IMR-90 (cell line): Measurements from ENCODE around the gene ZDHHC18. TPM values are rescaled to one million over a fixed set of nuclear protein-coding genes. Genes with fewer than 3 reads are reported as not detected.

Source experiments
- ATAC-seq: fragments of 200-7000 bp; cut with Tn5 transposase; 2 replicates; pipeline ENCODE4 v1.9.1; 2020; ENCODE audit warnings: low read depth, mild to moderate bottlenecking, moderate library complexity
- BruUV-seq: library from RNA; stranded (reverse); fragments of 400-500 nt; replicated peaks from 2 replicates; lab custom pipeline; 2021; lab: Mats Ljungman, UMichigan
- CTCF ChIA-PET: fragments of 300-600 bp; formaldehyde crosslinking; extraction: SDS; loops from one replicate; lab custom pipeline; 2021; ENCODE audit warnings: antibody characterized with exemption; lab: Yijun Ruan, JAX
- POLR2A ChIA-PET: fragments of 300-600 bp; sonication (Branson Sonifier 250); formaldehyde crosslinking; loops from one replicate; lab custom pipeline; 2022; ENCODE audit warnings: antibody characterized with exemption; ENCODE audit not compliant: unreplicated experiment; lab: Charles Lee
- DNase-seq: peaks from one replicate; pipeline ENCODE4 v3.0.0; 2013
- H2AFZ ChIP-seq: replicated peaks from 2 replicates; pipeline ENCODE3; 2013; ENCODE audit warnings: low read length, mild to moderate bottlenecking; ENCODE audit not compliant: poor library complexity
- H2AK5ac ChIP-seq: 2 replicates; pipeline ENCODE4 v1.6.1; 2013; ENCODE audit warnings: low read depth, low read length, inconsistent platforms
- H2AK9ac ChIP-seq: replicated peaks from 2 replicates; pipeline ENCODE3; 2013; ENCODE audit warnings: mild to moderate bottlenecking, low read depth, low read length, moderate library complexity; ENCODE audit not compliant: poor library complexity
- H2BK120ac ChIP-seq: 2 replicates; pipeline ENCODE4 v1.6.1; 2013; ENCODE audit warnings: low read depth, low read length, inconsistent platforms
- H2BK15ac ChIP-seq: 3 replicates; pipeline ENCODE4 v1.6.1; 2013; ENCODE audit warnings: low read depth, low read length, inconsistent platforms
- H2BK20ac ChIP-seq: 2 replicates; pipeline ENCODE4 v1.6.1; 2013; ENCODE audit warnings: low read depth, mild to moderate bottlenecking, inconsistent platforms, low read length, moderate library complexity
- H2BK5ac ChIP-seq: 2 replicates; pipeline ENCODE4 v1.6.1; 2013; ENCODE audit warnings: mild to moderate bottlenecking, low read depth, low read length, inconsistent platforms; ENCODE audit not compliant: poor library complexity, severe bottlenecking
- H3K14ac ChIP-seq: replicated peaks from 2 replicates; pipeline ENCODE4 v1.6.1; 2013; ENCODE audit warnings: low read depth, low read length, inconsistent platforms
- H3K18ac ChIP-seq: 2 replicates; pipeline ENCODE4 v1.6.1; 2013; ENCODE audit warnings: low read depth, low read length, control low read depth
- H3K23ac ChIP-seq: 2 replicates; pipeline ENCODE4 v1.6.1; 2013; ENCODE audit warnings: low read depth, low read length, inconsistent platforms
- H3K27ac ChIP-seq: 2 replicates; pipeline ENCODE4 v1.5.1; 2013; ENCODE audit warnings: mild to moderate bottlenecking, control low read depth, low read length; ENCODE audit not compliant: insufficient read depth
- H3K27me3 ChIP-seq: 2 replicates; pipeline ENCODE4 v1.6.1; 2013; ENCODE audit warnings: low read length; ENCODE audit not compliant: control insufficient read depth, insufficient read depth
- H3K36me3 ChIP-seq: 2 replicates; pipeline ENCODE4 v1.6.1; 2013; ENCODE audit warnings: low read length, mixed read lengths; ENCODE audit not compliant: control insufficient read depth, insufficient read depth
- H3K4ac ChIP-seq: 2 replicates; pipeline ENCODE4 v1.6.1; 2013; ENCODE audit warnings: low read depth, low read length, inconsistent platforms
- H3K4me1 ChIP-seq: 2 replicates; pipeline ENCODE4 v1.6.1; 2013; ENCODE audit warnings: low read length, mixed read lengths; ENCODE audit not compliant: control insufficient read depth, insufficient read depth
- H3K4me2 ChIP-seq: 2 replicates; pipeline ENCODE4 v1.6.1; 2013; ENCODE audit warnings: low read depth, mild to moderate bottlenecking, control low read depth, low read length, moderate library complexity
- H3K4me3 ChIP-seq: 2 replicates; pipeline ENCODE4 v1.5.1; 2013; ENCODE audit warnings: low read depth, mild to moderate bottlenecking, control low read depth, low read length, moderate library complexity; ENCODE audit not compliant: insufficient read depth
- H3K56ac ChIP-seq: 2 replicates; pipeline ENCODE4 v1.6.1; 2013; ENCODE audit warnings: low read length, inconsistent platforms; ENCODE audit not compliant: insufficient read depth; ENCODE audit errors: extremely low read depth
- H3K79me1 ChIP-seq, 2 experiments: 2 replicates each; pipeline ENCODE4 v1.6.1; 2013; ENCODE audit warnings: low read length in 2 of 2, inconsistent platforms in 1 of 2, low read depth in 1 of 2
- H3K9ac ChIP-seq: 2 replicates; pipeline ENCODE4 v1.6.1; 2013; ENCODE audit warnings: low read depth, low read length, control low read depth
- H3K9me1 ChIP-seq: 2 replicates; pipeline ENCODE4 v1.6.1; 2013; ENCODE audit warnings: low read length, inconsistent platforms; ENCODE audit not compliant: insufficient read depth
- H3K9me3 ChIP-seq: 2 replicates; pipeline ENCODE4 v1.6.1; 2013; ENCODE audit warnings: low read length; ENCODE audit not compliant: control insufficient read depth, insufficient read depth
- H4K20me1 ChIP-seq: 2 replicates; pipeline ENCODE4 v1.6.1; 2013; ENCODE audit warnings: low read length, inconsistent platforms; ENCODE audit not compliant: insufficient read depth
- H4K5ac ChIP-seq: 2 replicates; pipeline ENCODE4 v1.6.1; 2013; ENCODE audit warnings: mild to moderate bottlenecking, low read depth, low read length, control low read depth
- H4K8ac ChIP-seq, 2 experiments: 2 replicates each; pipeline ENCODE4 v1.6.1; 2013; ENCODE audit warnings: low read depth in 2 of 2, low read length in 2 of 2, control low read depth in 1 of 2, inconsistent platforms in 1 of 2
- H4K91ac ChIP-seq: 2 replicates; pipeline ENCODE4 v1.6.1; 2013; ENCODE audit warnings: low read depth, low read length, inconsistent platforms; ENCODE audit not compliant: insufficient read depth
- BHLHE40 ChIP-seq: fragments of 150-350 bp; IDR thresholded peaks from 2 replicates; pipeline ENCODE4 v1.6.1; 2016; ENCODE audit warnings: mild to moderate bottlenecking, low read depth, low read length
- CEBPB ChIP-seq: IDR thresholded peaks from 2 replicates; pipeline ENCODE4 v1.6.1; 2012; ENCODE audit warnings: low read depth, low read length, improper control_type of control experiment
- CHD1 ChIP-seq: IDR thresholded peaks from 2 replicates; pipeline ENCODE4 v1.6.1; 2012; ENCODE audit warnings: low read depth, low read length, improper control_type of control experiment
- FOS ChIP-seq: fragments of 150-350 bp; IDR thresholded peaks from 2 replicates; pipeline ENCODE4 v1.6.1; 2016; ENCODE audit warnings: low read depth, low read length
- MAFK ChIP-seq: IDR thresholded peaks from 2 replicates; pipeline ENCODE4 v1.6.1; 2012; ENCODE audit warnings: low read depth, low read length, improper control_type of control experiment
- MAZ ChIP-seq: IDR thresholded peaks from 2 replicates; pipeline ENCODE4 v1.6.1; 2012; ENCODE audit warnings: low read depth, mild to moderate bottlenecking, low read length, improper control_type of control experiment, moderate library complexity, borderline replicate concordance
- MXI1 ChIP-seq: IDR thresholded peaks from 2 replicates; pipeline ENCODE4 v1.6.1; 2012; ENCODE audit warnings: low read depth, mild to moderate bottlenecking, low read length, moderate library complexity, borderline replicate concordance
- NFE2L2 ChIP-seq: fragments of 150-350 bp; IDR thresholded peaks from 2 replicates; pipeline ENCODE4 v1.6.1; 2016; ENCODE audit warnings: low read depth, mild to moderate bottlenecking, low read length
- POLR2A ChIP-seq: IDR thresholded peaks from 2 replicates; pipeline ENCODE4 v1.6.1; 2012; ENCODE audit warnings: mild to moderate bottlenecking, low read depth, low read length
- RAD21 ChIP-seq: IDR thresholded peaks from 2 replicates; pipeline ENCODE4 v1.6.1; 2012; ENCODE audit warnings: low read length, improper control_type of control experiment
- RCOR1 ChIP-seq: IDR thresholded peaks from 2 replicates; pipeline ENCODE4 v1.6.1; 2012; ENCODE audit warnings: mild to moderate bottlenecking, low read length, improper control_type of control experiment; ENCODE audit not compliant: insufficient replicate concordance
- RFX5 ChIP-seq: IDR thresholded peaks from 2 replicates; pipeline ENCODE4 v1.8.0; 2012; ENCODE audit warnings: low read depth, mild to moderate bottlenecking, low read length, moderate library complexity
- SMC3 ChIP-seq: fragments of 150-350 bp; IDR thresholded peaks from 2 replicates; pipeline ENCODE4 v1.6.1; 2016; ENCODE audit warnings: low read depth, mild to moderate bottlenecking, antibody characterized with exemption, low read length, moderate library complexity
- WGBS, 2 experiments: methylation state at CpG; one replicate each; pipeline versions ENCODE4 v1.1.5 to v1.1.7; 2013; ENCODE audit warnings: missing lambda C conversion rate in 2 of 2; ENCODE audit not compliant: insufficient read length in 1 of 2; ENCODE audit errors: extremely low coverage in 2 of 2; 5-methylcytosine and 5-hydroxymethylcytosine counted together
- dilution Hi-C: fragments of 300-500 bp; cut with HindIII; formaldehyde crosslinking; loops from one replicate; pipeline ENCODE4 v1.14.3; 2018; ENCODE audit warnings: low sequenced_read_pairs; ENCODE audit not compliant: unreplicated experiment
- in situ Hi-C: fragments of 300-500 bp; cut with MboI; formaldehyde crosslinking; loops from 3 replicates; pipeline ENCODE4 v1.14.3; 2019; ENCODE audit warnings: low sequenced_read_pairs, inconsistent platforms, mixed read lengths
- intact Hi-C: fragments of 100-400 bp; cut with micrococcal nuclease; formaldehyde crosslinking; loops from 2 replicates; pipeline ENCODE4 v1.10.0; 2022
- polyA plus RNA-seq, 3 experiments: library from polyadenylated mRNA; depleted of rRNA; stranded (reverse); fragments of >200 nt; gene quantifications; 2 replicates each; pipeline ENCODE4 v1.2.3, GENCODE V29; 2012; ENCODE audit warnings: low replicate concordance in 1 of 3
- total RNA-seq: library from RNA; depleted of rRNA; stranded (reverse); fragments of >200 nt; gene quantifications from 2 replicates; pipeline ENCODE4 v1.2.3, GENCODE V29; 2012
- TF ChIP-seq, protein P1 (sequence below): conservative IDR thresholded peaks from 2 replicates; pipeline ENCODE4 v1.5.1; 2012; ENCODE audit warnings: mild to moderate bottlenecking, low read depth, low read length, improper control_type of control experiment
- TF ChIP-seq, protein P2 (sequence below): fragments of 150-350 bp; IDR thresholded peaks from 2 replicates; pipeline ENCODE4 v1.6.1; 2017; ENCODE audit warnings: mild to moderate bottlenecking, antibody characterized with exemption, low read length, low read depth
- TF ChIP-seq, protein P3 (sequence below): fragments of 150-350 bp; IDR thresholded peaks from 2 replicates; pipeline ENCODE4 v1.6.1; 2016; ENCODE audit warnings: low read depth, mild to moderate bottlenecking, low read length, moderate library complexity, borderline replicate concordance

Gene ZDHHC18
- total and polyA plus RNA-seq, 2 of the 4 experiments (the other 2 are of a cell fraction) = 12.5 to 37.0 TPM

DNA sequence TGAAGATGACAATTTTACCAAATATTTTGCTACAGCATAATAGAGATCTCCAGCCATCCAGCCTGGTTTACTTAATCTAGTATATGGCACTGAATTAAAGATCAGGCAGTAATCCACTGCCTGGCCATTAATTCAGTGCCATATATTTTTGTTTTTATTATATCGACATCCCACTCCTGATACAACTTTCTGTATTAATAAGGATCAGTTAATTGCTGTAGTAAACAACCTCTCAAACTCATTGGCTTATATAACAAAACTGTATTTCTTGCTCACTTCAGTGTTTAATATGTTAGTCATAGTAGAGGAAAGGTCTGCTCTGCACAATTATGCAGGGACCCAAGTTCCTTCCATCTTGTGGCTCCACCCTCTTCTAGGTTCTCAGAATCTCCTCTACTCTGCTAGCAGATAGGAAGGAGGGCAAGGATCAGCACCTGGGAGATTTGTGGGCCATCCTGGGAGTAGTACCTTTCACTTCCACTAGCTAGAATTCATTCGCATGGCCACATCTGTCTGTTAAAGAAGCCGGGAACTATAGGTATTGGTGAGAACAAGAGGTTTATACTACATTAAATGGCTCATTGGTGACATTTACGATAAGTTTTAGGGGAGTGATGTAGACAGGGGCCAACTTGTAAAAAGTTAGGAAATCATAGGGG lies 3.6 kb upstream of the ZDHHC18 start:
- H4K20me1 ChIP-seq = peaks cover 6% of the 10 kb centered on the region; the same call in 1 of the 2 replicates
- no peak overlapping the region for H3K4me2 ChIP-seq
- TF ChIP-seq SMC3 (no peak), MAZ (no peak), NFE2L2 (no peak), RCOR1 (no peak), POLR2A (no peak), RFX5 (no peak), CHD1 (no peak), MXI1 (no peak), BHLHE40 (no peak), RAD21 (no peak), CEBPB (no peak), MAFK (no peak), FOS (no peak)
- TF ChIP-seq, protein P1, sequence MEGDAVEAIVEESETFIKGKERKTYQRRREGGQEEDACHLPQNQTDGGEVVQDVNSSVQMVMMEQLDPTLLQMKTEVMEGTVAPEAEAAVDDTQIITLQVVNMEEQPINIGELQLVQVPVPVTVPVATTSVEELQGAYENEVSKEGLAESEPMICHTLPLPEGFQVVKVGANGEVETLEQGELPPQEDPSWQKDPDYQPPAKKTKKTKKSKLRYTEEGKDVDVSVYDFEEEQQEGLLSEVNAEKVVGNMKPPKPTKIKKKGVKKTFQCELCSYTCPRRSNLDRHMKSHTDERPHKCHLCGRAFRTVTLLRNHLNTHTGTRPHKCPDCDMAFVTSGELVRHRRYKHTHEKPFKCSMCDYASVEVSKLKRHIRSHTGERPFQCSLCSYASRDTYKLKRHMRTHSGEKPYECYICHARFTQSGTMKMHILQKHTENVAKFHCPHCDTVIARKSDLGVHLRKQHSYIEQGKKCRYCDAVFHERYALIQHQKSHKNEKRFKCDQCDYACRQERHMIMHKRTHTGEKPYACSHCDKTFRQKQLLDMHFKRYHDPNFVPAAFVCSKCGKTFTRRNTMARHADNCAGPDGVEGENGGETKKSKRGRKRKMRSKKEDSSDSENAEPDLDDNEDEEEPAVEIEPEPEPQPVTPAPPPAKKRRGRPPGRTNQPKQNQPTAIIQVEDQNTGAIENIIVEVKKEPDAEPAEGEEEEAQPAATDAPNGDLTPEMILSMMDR = no peak
- TF ChIP-seq, protein P2, sequence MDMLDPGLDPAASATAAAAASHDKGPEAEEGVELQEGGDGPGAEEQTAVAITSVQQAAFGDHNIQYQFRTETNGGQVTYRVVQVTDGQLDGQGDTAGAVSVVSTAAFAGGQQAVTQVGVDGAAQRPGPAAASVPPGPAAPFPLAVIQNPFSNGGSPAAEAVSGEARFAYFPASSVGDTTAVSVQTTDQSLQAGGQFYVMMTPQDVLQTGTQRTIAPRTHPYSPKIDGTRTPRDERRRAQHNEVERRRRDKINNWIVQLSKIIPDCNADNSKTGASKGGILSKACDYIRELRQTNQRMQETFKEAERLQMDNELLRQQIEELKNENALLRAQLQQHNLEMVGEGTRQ = no peak
- TF ChIP-seq, protein P3, sequence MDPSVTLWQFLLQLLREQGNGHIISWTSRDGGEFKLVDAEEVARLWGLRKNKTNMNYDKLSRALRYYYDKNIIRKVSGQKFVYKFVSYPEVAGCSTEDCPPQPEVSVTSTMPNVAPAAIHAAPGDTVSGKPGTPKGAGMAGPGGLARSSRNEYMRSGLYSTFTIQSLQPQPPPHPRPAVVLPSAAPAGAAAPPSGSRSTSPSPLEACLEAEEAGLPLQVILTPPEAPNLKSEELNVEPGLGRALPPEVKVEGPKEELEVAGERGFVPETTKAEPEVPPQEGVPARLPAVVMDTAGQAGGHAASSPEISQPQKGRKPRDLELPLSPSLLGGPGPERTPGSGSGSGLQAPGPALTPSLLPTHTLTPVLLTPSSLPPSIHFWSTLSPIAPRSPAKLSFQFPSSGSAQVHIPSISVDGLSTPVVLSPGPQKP = no peak
- no peak overlapping the region for H3K18ac ChIP-seq
- no CpG with 5 or more reads among the region's 4 CpGs for WGBS, 2 experiments
- POLR2A ChIA-PET = no interaction called here
- H3K9ac ChIP-seq = no peak overlapping the region
- DNase-seq (no peak), ATAC-seq (no peak)
- no peak overlapping the region for H2AK9ac ChIP-seq
- in situ Hi-C loops (no loop called here), intact Hi-C loops (no loop called here), dilution Hi-C loops (no loop called here)
- no peak overlapping the region for H4K91ac ChIP-seq
- H3K4ac ChIP-seq = no peak overlapping the region
- no peak overlapping the region for H3K23ac ChIP-seq
- no peak overlapping the region for H2AK5ac ChIP-seq
- H2BK15ac ChIP-seq = no peak overlapping the region
- H3K27ac ChIP-seq = no peak overlapping the region
- CTCF ChIA-PET = no interaction called here
- no peak overlapping the region for H4K8ac ChIP-seq
- H3K14ac ChIP-seq = no peak overlapping the region
- H3K56ac ChIP-seq = no peak overlapping the region
- H3K9me3 ChIP-seq = no peaks in the 10 kb centered on the region
- peaks cover 11% of the 10 kb centered on the region for H3K4me1 ChIP-seq
- H2BK5ac ChIP-seq = no peak overlapping the region
- H2BK20ac ChIP-seq = no peak overlapping the region
- no peaks in the 10 kb centered on the region for H3K27me3 ChIP-seq
- no peak overlapping the region for H4K5ac ChIP-seq
- H3K4me3 ChIP-seq = no peak overlapping the region
- no peak overlapping the region for H2AFZ ChIP-seq
- no peak overlapping the region for H2BK120ac ChIP-seq
- H3K36me3 ChIP-seq = no peaks in the 10 kb centered on the region
- no TSS peak for BruUV-seq
- H3K79me1 ChIP-seq = peaks cover 6 to 11% of the 10 kb centered on the region in 2 experiments; a peak in 3 of 4 replicates
- peaks cover 3% of the 10 kb centered on the region; the same call in 1 of the 2 replicates for H3K9me1 ChIP-seq
